ENCODE results near the gene CYP2C19.

CYP2C19 gene

GRCh38 chr10:94846204-94846603 is 83.7 kb downstream of the CYP2C19 start:
- Histone ChIP-seq H3K9me3 (ENCODE audit: control insufficient read depth, low read length) (peaks cover 17% of the 10 kb centered on the region), H3K27me3 (ENCODE audit: control insufficient read depth in 1 of 2, insufficient read depth in 1 of 2, low read length in 2 of 2) (no peaks in the 10 kb centered on the region), H3K4me2 (ENCODE audit: low read length, poor library complexity, severe bottlenecking) (no peak overlapping the region), H4K8ac (ENCODE audit: low read length) (no peak overlapping the region), H2AFZ (ENCODE audit: low read depth, low read length) (no peak overlapping the region), H2BK12ac (ENCODE audit: low read length in 2 of 2) (no peak overlapping the region), H3K4me1 (ENCODE audit: control insufficient read depth, insufficient read depth, low read depth, low read length) (no peaks in the 10 kb centered on the region), H3K27ac (ENCODE audit: low read length, poor library complexity, severe bottlenecking) (no peak overlapping the region), H3K36me3 (ENCODE audit: control insufficient read depth in 1 of 2, insufficient read depth in 2 of 2, low read depth in 1 of 2, low read length in 2 of 2) (no peaks in the 10 kb centered on the region), H3K23ac (ENCODE audit: low read length in 2 of 2) (no peak overlapping the region), H3K79me1 (replicated peaks; ENCODE audit: low read length, poor library complexity, severe bottlenecking) (no peaks in the 10 kb centered on the region), H2BK120ac (ENCODE audit: low read depth, low read length) (no peak overlapping the region), H3K4me3 (ENCODE audit: insufficient read depth in 1 of 2, low read depth in 1 of 2, low read length in 2 of 2) (no peak overlapping the region), H3K18ac (ENCODE audit: low read depth in 1 of 2, low read length in 2 of 2) (no peak overlapping the region), H3K14ac (ENCODE audit: low read length in 2 of 2) (no peak overlapping the region), H2AK5ac (ENCODE audit: low read length, severe bottlenecking) (no peak overlapping the region), H3K9ac (ENCODE audit: low read length) (no peak overlapping the region), H3K4ac (ENCODE audit: low read depth in 1 of 2, low read length in 2 of 2) (no peak overlapping the region), H2BK15ac (ENCODE audit: low read depth, poor library complexity, severe bottlenecking) (no peak overlapping the region), H2BK5ac (ENCODE audit: low read depth, low read length, poor library complexity, severe bottlenecking) (no peak overlapping the region), H4K91ac (ENCODE audit: low read length) (no peak overlapping the region)
- no CpG with 5 or more reads among the region's 1 CpG for WGBS
- no peak for DNase-seq

DNA sequence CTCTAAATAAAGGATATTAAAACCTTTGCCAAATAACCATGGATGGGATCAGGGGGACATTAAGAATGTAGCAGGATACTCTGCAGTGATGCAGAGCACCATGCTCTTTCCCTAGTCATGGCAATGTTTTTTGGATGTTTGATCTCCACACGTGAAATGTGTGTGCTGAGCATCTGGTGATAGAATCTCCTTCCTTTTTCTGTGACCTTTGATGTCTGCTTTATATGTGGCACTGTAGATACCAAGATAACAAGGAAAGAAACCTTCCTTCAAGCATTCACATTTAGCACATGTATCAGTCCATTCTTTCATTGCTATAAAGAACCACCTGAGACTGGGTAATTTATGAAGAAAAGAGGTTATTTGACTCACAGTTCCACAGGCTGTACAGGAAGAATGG is 88.3 kb downstream of the CYP2C19 start:
- no peaks in the 10 kb centered on the region for H3K4me1 ChIP-seq (ENCODE audit: control insufficient read depth, insufficient read depth, low read depth, low read length)
- no peak overlapping the region for H3K18ac ChIP-seq (ENCODE audit: low read depth in 1 of 2, low read length in 2 of 2)
- no peak overlapping the region for H2BK12ac ChIP-seq (ENCODE audit: low read length in 2 of 2)
- H3K4me2 ChIP-seq (ENCODE audit: low read length, poor library complexity, severe bottlenecking) = no peak overlapping the region
- no peak overlapping the region for H3K9ac ChIP-seq (ENCODE audit: low read length)
- no peak overlapping the region for H3K27ac ChIP-seq (ENCODE audit: low read length, poor library complexity, severe bottlenecking)
- no peak overlapping the region for H2BK120ac ChIP-seq (ENCODE audit: low read depth, low read length)
- no peak overlapping the region for H2AFZ ChIP-seq (ENCODE audit: low read depth, low read length)
- no peak overlapping the region for H4K91ac ChIP-seq (ENCODE audit: low read length)
- no peak for DNase-seq
- WGBS = no CpG with 5 or more reads among the region's 1 CpG
- H3K36me3 ChIP-seq (ENCODE audit: control insufficient read depth in 1 of 2, insufficient read depth in 2 of 2, low read depth in 1 of 2, low read length in 2 of 2) = no peaks in the 10 kb centered on the region
- H3K9me3 ChIP-seq (ENCODE audit: control insufficient read depth, low read length) = peaks cover 14% of the 10 kb centered on the region
- H3K27me3 ChIP-seq (ENCODE audit: control insufficient read depth in 1 of 2, insufficient read depth in 1 of 2, low read length in 2 of 2) = no peaks in the 10 kb centered on the region
- no peak overlapping the region for H3K23ac ChIP-seq (ENCODE audit: low read length in 2 of 2)
- no peak overlapping the region for H3K4me3 ChIP-seq (ENCODE audit: insufficient read depth in 1 of 2, low read depth in 1 of 2, low read length in 2 of 2)
- H2BK5ac ChIP-seq (ENCODE audit: low read depth, low read length, poor library complexity, severe bottlenecking) = no peak overlapping the region
- H2BK15ac ChIP-seq (ENCODE audit: low read depth, poor library complexity, severe bottlenecking) = no peak overlapping the region
- H3K14ac ChIP-seq (ENCODE audit: low read length in 2 of 2) = no peak overlapping the region
- no peaks in the 10 kb centered on the region for H3K79me1 ChIP-seq (replicated peaks; ENCODE audit: low read length, poor library complexity, severe bottlenecking)
- no peak overlapping the region for H3K4ac ChIP-seq (ENCODE audit: low read depth in 1 of 2, low read length in 2 of 2)
- H4K8ac ChIP-seq (ENCODE audit: low read length) = no peak overlapping the region
- H2AK5ac ChIP-seq (ENCODE audit: low read length, severe bottlenecking) = no peak overlapping the region

GRCh38 chr10:94851263-94851662 is 88.8 kb downstream of the CYP2C19 start:
- Histone ChIP-seq H3K36me3 (ENCODE audit: control insufficient read depth in 1 of 2, insufficient read depth in 2 of 2, low read depth in 1 of 2, low read length in 2 of 2) (no peaks in the 10 kb centered on the region), H3K18ac (ENCODE audit: low read depth in 1 of 2, low read length in 2 of 2) (no peak overlapping the region), H3K27me3 (ENCODE audit: control insufficient read depth in 1 of 2, insufficient read depth in 1 of 2, low read length in 2 of 2) (no peaks in the 10 kb centered on the region)

DNA sequence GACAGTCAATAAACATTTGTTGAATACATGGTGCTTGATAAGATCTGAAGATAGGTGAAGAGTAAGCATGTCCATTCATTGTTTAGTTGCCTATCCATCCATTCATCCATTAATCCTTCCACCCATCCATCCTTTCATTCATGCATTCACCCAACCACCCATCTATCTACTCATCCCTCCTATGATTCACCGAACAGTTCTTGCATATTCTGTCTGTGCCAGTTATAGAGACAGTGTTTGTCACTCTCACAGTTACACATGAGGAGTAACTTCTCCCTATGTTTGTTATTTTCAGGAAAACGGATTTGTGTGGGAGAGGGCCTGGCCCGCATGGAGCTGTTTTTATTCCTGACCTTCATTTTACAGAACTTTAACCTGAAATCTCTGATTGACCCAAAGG is 90.0 kb downstream of the CYP2C19 start:
- H3K4me3 ChIP-seq (ENCODE audit: insufficient read depth in 1 of 2, low read depth in 1 of 2, low read length in 2 of 2) = no peak overlapping the region
- no peak overlapping the region for H3K14ac ChIP-seq (ENCODE audit: low read length in 2 of 2)
- H3K9ac ChIP-seq (ENCODE audit: low read length) = no peak overlapping the region
- H2BK15ac ChIP-seq (ENCODE audit: low read depth, poor library complexity, severe bottlenecking) = no peak overlapping the region
- no peaks in the 10 kb centered on the region for H3K79me1 ChIP-seq (replicated peaks; ENCODE audit: low read length, poor library complexity, severe bottlenecking)
- no peak overlapping the region for H4K8ac ChIP-seq (ENCODE audit: low read length)
- H2AFZ ChIP-seq (ENCODE audit: low read depth, low read length) = no peak overlapping the region
- H2AK5ac ChIP-seq (ENCODE audit: low read length, severe bottlenecking) = no peak overlapping the region
- H2BK120ac ChIP-seq (ENCODE audit: low read depth, low read length) = no peak overlapping the region
- H3K4me1 ChIP-seq (ENCODE audit: control insufficient read depth, insufficient read depth, low read depth, low read length) = no peaks in the 10 kb centered on the region
- H3K27ac ChIP-seq (ENCODE audit: low read length, poor library complexity, severe bottlenecking) = no peak overlapping the region
- no peak overlapping the region for H2BK5ac ChIP-seq (ENCODE audit: low read depth, low read length, poor library complexity, severe bottlenecking)
- H4K91ac ChIP-seq (ENCODE audit: low read length) = no peak overlapping the region
- H3K18ac ChIP-seq (ENCODE audit: low read depth in 1 of 2, low read length in 2 of 2) = no peak overlapping the region
- no peaks in the 10 kb centered on the region for H3K36me3 ChIP-seq (ENCODE audit: control insufficient read depth in 1 of 2, insufficient read depth in 2 of 2, low read depth in 1 of 2, low read length in 2 of 2)
- H3K27me3 ChIP-seq (ENCODE audit: control insufficient read depth in 1 of 2, insufficient read depth in 1 of 2, low read length in 2 of 2) = no peaks in the 10 kb centered on the region
- no peak for DNase-seq
- H3K9me3 ChIP-seq (ENCODE audit: control insufficient read depth, low read length) = peaks cover 14% of the 10 kb centered on the region
- H3K23ac ChIP-seq (ENCODE audit: low read length in 2 of 2) = no peak overlapping the region
- H2BK12ac ChIP-seq (ENCODE audit: low read length in 2 of 2) = no peak overlapping the region
- H3K4me2 ChIP-seq (ENCODE audit: low read length, poor library complexity, severe bottlenecking) = no peak overlapping the region
- no peak overlapping the region for H3K4ac ChIP-seq (ENCODE audit: low read depth in 1 of 2, low read length in 2 of 2)
- 61% methylated on average over 3 of the region's 3 CpGs for WGBS

More at GRCh38 chr10:94851263-94851662, 88.8 kb downstream of the CYP2C19 start:
- H3K14ac ChIP-seq (ENCODE audit: low read length in 2 of 2) = no peak overlapping the region
- H3K4me2 ChIP-seq (ENCODE audit: low read length, poor library complexity, severe bottlenecking) = no peak overlapping the region
- H3K9me3 ChIP-seq (ENCODE audit: control insufficient read depth, low read length) = peaks cover 14% of the 10 kb centered on the region
- H3K79me1 ChIP-seq (replicated peaks; ENCODE audit: low read length, poor library complexity, severe bottlenecking) = no peaks in the 10 kb centered on the region
- no peak overlapping the region for H2AK5ac ChIP-seq (ENCODE audit: low read length, severe bottlenecking)
- DNase-seq = no peak
- H3K9ac ChIP-seq (ENCODE audit: low read length) = no peak overlapping the region
- H4K8ac ChIP-seq (ENCODE audit: low read length) = no peak overlapping the region
- H2BK120ac ChIP-seq (ENCODE audit: low read depth, low read length) = no peak overlapping the region
- no peak overlapping the region for H3K4ac ChIP-seq (ENCODE audit: low read depth in 1 of 2, low read length in 2 of 2)
- no peak overlapping the region for H2BK5ac ChIP-seq (ENCODE audit: low read depth, low read length, poor library complexity, severe bottlenecking)
- no peak overlapping the region for H3K27ac ChIP-seq (ENCODE audit: low read length, poor library complexity, severe bottlenecking)
- H2BK15ac ChIP-seq (ENCODE audit: low read depth, poor library complexity, severe bottlenecking) = no peak overlapping the region
- no peak overlapping the region for H4K91ac ChIP-seq (ENCODE audit: low read length)
- no peak overlapping the region for H3K4me3 ChIP-seq (ENCODE audit: insufficient read depth in 1 of 2, low read depth in 1 of 2, low read length in 2 of 2)
- H3K23ac ChIP-seq (ENCODE audit: low read length in 2 of 2) = no peak overlapping the region
- H3K4me1 ChIP-seq (ENCODE audit: control insufficient read depth, insufficient read depth, low read depth, low read length) = no peaks in the 10 kb centered on the region
- H2AFZ ChIP-seq (ENCODE audit: low read depth, low read length) = no peak overlapping the region
- H2BK12ac ChIP-seq (ENCODE audit: low read length in 2 of 2) = no peak overlapping the region
